NCI-H2196 (cell line): ENCODE measurements around the gene PGAP6.
A peak's percentile ranks its signal among the peaks of the same experiment; 100 is the strongest.
"Not testable (repeated sequence)": the region's sequence is repeated elsewhere in the genome, so short reads cannot be mapped to it uniquely, and the experiment has no call there.

ENCODE experiments used
- DNase-seq: peaks from one replicate; lab custom pipeline; 2025; ENCODE audit not compliant: unreplicated experiment; lab: John Stamatoyannopoulos, UW

Gene PGAP6

DNA sequence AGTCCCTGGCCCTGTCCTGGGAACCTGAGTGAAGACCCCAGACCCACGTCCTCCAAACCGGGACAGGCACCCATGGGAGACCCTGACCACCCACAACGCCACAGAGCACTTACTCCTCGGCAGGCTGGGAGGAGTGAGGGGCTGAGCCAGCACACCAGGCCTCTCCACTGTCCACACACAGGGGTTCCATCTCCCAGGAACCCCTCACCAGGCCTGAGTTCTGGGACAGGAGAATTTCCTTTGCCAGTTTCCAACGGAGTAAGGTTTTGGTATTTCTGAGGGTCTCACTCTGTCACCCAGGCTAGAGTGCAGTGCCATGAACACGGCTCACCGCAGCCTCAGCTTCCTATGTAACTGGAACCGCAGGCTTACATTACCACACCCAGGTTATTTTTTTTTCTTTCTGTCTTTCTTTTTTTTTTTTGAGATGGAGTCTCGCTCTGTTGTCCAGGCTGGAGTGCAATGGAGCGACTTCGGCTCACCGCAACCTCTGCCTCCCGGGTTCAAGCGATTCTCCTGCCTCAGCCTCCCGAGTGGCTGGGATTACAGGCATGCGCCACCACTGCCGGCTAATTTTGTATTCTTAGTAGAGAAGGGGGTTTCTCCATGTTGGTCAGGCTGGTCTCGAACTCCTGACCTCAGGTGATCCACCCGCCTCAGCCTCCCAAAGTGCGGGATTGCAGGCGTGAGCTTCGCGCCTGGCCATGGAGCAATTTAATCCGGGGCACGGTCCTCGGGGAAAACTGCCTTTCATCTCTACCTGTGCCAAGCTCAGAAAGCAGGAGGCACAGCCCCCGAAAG is 1.6 kb downstream of the PGAP6 start:
- no peak for DNase-seq

DNA sequence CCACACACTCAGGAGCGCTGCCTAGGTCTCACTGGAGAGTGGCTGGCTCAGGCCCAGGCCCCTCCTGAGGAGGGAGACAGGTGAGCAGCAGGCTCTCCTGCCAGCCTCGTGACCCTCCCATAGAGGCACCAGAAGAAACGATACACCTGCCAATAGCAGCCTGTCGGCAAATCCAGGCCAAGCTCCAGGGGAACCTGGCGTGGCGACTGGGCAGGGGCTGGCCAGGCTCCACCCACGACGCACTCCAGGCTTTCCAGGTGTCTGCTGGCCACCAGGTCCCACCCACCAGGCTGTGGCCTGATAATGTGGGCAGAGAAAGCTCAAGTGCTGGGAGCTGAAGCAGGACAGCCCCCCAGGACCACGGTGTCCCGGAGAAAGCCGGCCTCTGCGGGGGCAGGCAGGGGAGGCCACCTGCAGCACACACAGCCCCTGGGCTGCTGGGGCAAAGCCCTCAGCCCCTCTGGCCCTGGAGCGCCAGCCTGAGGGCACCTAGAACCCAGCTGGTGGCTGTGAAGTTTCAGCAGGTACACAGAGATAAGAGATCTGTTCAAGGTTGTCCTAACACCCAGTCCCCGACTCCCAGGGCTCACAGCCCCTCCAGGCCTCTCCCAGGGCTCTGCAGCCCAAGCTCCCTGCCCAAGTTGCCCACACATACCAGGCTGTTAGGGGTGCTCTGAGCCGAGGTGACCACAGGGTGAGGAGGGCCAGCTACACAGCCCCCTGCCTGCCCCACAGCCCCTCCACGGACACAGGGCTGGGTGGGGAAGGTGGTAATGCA is 2.4 kb downstream of the PGAP6 start:
- peak; percentile 93 for DNase-seq

DNA sequence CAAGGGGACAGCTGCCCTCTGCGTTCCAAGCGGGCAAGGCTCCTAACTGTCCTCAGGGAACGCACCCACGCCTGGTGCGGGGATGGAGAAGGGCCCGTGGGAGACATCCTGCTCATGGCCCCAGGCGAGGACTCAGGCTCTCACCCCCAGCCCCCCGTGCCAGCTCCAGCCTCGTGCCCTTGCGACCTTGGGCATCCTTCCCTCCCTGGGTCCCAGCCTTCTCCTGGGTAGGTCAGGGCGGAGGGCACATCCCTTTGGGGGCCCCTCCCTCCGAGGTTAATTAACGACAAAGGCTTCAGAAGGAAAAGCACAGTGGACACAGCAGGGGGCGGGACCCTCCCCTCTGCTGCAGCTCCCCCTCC is 3.0 kb downstream of the PGAP6 start:
- DNase-seq, result no peak

DNA sequence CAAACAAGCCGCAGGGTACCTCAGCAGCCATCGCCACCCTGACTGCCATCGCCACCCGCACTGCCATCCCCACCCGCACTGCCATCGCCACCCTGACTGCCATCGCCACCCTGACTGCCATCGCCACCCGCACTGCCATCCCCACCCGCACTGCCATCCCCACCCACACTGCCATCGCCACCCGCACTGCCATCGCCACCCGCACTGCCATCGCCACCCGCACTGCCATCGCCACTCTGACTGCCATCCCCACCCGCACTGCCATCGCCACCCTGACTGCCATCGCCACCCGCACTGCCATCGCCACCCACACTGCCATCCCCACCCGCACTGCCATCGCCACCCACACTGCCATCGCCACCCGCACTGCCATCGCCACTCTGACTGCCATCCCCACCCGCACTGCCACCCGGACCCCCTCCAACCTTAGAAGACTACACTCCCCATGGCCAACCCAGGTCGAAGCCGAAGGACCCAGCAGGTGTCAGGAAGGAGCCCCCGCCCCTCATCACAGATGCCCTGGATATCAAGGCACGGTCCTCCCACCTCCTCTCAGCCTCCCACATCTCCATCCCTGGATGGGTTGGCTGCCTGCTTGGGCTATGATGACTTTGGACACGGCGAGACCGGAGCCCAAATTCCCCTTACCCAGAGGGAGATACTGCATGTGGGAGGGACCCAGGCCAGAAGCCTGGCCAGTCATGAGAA is 3.5 kb downstream of the PGAP6 start:
- DNase-seq, result not testable (repeated sequence)

DNA sequence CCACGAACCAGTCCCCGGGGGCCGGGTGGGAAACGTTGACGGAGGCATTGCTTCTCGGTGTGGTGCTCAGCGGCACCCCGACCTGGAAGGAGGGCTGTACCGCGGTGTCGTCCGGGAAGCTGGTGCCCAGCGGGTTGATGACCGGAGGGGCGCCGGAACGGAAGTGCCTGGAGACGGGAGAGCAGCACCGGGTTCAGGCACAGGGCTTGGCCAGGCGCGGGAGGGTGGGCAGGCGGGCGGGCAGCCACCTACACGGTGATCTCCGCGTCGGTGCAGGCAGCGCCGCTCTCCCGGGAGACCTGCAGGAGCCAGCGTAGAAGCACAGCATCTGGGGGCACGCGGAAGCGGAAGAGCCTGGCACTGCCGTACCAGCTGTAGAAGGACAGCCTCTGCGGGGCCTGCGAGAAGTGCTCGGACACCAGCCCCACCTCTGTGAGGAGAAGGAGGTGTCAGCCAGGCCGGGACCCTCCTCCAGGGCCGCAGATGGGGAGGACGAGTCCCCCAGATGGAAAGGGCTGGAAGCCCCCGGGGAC is 4.3 kb downstream of the PGAP6 start:
- DNase-seq, result no peak

DNA sequence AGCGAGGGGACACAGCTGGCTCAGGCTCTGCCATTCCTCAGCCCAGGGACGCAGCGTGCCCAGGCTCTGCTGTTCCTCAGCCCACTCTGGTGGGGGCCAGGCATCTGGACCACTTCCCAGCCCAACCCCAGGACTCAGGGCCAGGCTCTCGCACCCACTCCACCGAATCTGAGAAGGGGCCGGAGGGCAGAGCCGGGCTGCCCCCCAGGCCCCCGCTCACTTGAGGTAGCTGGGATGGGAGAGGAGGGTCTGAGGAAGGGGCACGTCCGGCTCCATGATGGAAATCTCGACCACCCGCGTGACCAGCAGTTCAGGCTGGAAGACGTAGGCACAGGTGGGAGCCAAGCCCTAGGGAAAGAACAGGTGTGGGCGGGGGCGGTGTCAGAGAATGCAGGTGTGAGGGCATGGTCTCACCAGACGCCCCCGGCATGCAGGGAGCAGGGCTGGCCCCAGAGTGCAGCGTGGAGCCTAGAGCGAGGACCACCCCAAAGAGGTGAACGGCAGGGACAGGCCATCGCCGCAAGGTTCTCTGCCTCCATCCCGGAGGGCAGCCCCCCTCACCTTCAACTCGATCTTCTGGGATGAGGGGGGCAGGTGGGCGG is 4.9 kb downstream of the PGAP6 start:
- DNase-seq, result no peak

DNA sequence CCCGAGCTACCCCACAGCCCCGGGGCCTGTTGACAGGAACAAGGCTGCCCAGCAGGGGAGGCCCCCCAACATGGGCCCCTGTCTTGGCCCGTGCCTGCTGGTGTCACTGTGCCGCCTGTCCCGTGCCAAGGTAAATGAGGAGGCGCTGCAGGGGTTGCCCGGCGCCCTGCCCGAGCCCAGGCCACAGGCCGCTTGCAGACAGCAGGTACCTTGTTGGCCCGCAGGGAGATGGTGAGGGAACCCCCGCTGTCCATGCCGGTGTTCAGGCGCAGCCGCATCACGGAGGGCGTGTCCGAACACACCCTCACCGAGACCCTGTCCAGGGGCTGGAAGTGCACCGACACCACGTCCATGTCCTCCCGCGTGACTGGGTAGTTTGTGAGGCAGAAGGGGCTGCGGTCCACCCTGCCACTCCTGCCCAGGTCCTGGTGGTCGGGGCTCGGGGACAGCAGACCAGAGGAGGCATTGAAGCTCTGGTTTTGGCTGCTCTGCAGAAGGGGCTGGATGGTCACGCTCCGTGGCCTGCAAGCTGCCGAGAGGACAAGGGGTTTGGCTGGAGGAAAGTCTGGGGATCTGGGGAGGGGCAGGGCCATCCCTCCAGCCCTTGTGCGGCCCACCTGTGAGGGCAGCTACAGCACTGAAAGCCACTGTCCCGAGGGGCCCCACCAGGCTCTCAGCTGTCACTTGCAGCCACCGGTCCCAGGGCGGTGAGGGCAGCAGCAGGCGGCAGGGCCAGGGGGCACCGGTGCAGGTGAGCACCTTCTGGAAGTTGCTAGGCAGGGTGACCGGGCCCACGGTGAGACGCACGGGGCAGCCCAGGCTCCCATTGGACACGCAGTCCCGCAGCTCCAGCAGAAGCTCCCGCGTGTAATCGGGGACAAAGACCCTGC is 5.6 kb downstream of the PGAP6 start:
- DNase-seq, result no peak

DNA sequence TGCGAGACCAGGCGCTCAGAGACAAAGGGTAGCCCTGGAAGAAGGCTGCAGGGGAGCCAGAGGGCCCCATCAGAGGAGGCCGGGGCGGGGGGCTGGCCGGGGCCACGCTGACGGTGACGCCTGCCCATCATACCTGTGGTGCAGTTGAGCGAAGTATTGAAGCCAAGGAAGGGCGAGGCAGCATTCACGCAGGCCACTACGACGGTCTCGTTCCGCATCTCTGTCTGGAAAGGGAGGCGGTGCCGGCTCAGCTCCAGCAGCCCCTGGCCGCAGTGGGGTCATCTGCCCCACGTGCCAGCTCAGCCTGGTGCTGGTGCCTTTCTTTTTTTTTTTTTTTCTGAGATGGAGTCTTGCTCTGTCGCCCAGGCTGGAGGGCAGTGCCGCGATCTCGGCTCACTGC is 6.6 kb downstream of the PGAP6 start:
- no peak for DNase-seq

DNA sequence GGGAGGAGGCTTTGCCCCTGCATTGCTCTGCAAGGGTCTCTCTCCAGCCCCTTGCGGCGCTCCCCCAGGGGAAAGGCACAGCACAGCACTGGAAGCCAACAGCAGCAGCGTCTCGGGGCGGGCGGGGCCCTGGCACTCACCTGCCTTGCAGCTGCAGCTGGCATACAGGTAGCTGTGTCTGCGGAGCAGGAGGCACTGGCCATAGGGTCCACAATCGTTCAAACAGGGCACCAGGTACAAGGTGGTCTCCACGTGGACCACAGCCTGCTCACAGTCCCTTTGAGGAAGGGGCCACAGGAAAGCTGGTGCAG is 7.2 kb downstream of the PGAP6 start:
- DNase-seq, result no peak

DNA sequence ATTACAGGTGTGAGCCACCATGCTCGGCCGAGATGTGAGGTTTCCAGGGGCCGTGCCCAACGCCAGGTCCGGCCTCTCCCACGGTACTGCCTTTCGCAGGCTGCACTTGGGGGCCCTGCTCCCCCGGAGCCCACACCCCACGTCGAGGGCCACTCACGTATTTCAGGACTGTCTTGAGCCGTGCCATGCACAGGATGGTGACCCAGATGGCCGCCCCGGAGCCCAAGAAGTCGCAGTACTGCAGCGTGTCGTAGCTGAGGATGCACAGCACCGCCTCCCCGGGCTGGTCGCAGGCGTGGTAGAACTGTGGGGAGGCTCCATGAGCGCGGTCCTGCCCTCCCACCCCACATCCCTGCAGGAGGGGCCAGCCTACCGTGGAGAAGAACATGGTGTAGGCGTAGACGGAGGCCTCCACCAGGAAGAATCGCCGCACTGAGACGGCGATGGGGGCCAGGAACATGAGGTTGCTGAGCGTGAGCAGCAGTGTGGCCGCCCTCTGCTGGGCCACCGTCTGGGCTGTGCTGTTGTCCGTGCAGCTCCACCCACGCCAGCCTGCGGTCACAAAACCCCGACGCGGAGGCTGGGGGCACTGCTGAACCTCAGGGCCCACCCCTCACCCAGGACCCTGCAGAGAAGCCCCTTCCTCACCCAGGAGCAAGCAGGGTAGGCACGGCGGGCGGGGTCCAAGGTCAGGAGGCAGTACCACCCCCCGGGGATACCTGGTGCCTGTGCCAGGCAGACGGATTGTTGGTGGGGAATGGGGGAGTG is 7.7 kb downstream of the PGAP6 start:
- no peak for DNase-seq

DNA sequence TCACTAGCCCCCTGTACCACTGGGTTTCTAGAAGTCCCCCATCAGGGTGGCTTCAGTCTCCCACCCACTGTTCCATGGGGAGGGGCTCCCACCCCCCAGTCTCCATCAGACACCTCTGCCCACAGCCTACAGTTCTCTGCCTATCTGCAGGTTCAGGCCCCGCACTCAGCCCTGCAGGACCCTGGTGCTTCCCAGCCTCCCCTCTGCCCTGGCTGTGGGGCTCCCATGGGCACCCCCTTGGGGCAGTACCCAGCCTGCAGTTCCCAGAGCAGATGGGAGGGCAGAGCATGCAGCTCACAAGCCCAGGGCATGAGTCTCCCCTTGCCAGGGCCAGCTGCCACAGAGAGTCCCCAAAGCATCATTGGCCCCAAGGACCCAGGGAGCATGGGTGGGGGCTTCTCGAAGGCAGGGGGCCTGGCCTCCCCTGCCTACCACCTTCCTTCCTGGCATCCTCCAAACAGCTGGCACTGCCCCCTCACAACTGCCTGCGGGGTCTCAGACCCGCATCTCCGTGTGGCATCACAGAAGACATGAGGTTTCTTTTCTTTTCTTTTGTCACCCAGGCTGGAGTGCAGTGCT is 8.7 kb downstream of the PGAP6 start:
- DNase-seq, result no peak

DNA sequence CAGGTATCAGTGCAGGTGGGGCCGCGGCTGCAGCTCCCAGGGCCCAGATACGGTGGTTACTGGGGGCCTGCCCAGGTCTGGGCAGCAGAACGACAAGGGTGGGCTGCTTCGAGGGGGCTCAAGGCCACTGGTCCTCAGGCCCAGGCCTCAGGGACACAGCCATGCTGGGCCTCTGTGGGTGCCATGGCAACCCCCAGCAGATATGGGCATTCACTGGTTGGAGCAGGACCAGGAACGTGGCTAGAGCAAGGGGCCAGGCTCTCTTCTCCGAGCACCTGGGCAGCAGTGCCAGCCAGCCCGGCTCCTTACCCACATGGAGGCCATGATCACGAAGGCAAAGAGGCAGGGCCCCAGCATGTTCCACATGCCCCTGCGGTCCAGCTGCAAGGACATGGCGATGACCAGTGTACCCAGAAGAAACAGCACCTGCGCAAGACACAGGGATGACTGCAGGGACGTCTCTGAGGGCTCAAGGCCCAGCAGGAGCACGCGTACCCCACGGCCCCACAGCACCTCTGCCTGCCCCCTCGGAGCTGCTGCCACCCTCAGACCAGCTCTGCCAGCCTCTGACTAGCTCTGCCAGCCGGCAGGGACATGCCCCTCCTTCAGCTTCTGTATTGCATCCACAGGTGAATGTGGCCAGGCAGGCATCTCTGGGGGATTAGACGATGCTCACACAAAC is 9.3 kb downstream of the PGAP6 start:
- DNase-seq, result peak; percentile 54

DNA sequence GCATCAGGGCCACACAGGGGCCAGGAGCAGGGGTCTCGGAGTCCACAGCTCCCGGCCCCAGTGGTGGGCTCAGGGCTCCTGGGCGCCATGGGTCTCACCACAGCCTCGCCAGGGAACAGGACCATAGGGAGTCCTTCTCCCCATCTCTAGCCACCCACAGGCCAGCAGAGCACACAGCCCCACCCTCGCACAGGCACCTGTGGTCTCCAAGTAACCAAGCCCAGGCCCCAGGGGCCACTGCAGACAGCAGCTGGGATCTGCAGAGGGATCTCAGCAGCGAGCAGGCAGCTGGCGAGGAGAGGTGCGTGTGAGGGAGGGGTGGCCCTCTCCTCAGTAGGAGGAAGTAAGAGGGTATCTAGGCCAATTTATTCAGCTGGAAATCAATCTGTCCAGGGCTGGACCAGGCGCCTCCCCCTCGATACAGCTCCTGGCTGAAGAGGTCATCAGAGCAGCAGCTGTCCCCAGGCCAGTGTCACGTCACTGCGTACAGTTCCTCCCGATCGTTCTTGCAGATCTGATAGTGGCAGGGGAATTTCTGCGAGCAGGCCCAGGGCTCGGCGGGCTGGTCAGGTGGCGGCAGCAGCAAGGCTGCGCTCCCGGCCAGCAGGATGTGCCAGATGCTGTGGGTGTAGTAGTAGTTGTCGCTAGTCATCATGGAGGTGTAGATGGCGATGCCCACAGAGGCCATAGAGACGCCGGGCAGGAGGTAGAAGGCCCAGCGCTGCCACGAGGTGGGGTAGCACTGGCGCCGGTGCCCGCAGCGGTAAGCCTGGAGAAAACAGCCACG is 10.1 kb downstream of the PGAP6 start:
- DNase-seq, result peak; percentile 89

DNA sequence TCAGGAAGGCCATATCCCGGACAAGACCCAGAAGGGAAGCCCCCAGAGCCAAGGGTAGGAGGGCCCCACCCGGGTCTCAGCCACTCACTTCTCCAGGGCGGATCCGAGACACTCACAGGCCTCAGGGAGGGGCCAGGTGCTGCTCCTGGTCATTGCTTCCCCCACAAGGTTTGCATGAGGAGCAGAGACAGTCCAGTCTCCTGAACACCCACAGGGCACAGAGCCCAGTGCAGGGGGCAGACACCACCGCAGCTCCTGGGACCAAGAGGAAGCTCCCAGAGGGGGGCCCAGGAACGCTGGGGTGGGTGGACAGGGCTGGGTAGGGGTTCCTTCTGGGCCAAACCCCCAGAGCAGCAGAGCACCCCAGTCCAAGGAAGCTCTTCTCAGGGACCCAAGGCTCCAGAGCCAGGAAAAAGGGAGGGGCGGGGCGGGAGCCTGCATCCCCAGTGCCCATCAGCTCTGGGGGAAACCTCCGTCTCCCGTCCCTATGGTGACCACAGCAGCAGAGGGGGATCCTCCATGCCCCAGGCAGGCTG is 10.7 kb downstream of the PGAP6 start:
- no peak for DNase-seq

DNA sequence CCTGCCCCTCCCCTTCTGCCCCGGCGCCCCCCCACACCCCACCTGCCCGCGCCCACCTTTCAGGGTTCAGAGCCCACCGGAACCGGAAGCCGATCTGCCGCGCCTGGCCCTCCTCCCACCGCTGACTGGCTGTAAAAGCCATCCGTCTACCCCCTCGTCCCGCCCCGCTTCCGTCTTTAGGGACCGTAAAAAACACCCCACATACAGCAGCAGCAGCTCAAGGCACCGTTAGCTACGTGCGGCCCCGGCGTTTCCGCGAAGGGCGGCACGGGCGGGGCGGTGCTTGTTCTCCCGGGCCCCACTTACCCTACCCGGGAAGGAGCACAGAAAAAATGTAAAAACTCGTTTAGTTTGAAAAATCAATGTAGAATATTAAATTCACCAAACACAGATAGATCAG is 11.3 kb downstream of the PGAP6 start, which contains the start of gene MRPL28:
Gene MRPL28 (minus strand): TSS at position 96 of the 400 bp plus-strand sequence. CDS start 320 bp downstream, outside the sequence.
- peak; percentile 95 for DNase-seq

DNA sequence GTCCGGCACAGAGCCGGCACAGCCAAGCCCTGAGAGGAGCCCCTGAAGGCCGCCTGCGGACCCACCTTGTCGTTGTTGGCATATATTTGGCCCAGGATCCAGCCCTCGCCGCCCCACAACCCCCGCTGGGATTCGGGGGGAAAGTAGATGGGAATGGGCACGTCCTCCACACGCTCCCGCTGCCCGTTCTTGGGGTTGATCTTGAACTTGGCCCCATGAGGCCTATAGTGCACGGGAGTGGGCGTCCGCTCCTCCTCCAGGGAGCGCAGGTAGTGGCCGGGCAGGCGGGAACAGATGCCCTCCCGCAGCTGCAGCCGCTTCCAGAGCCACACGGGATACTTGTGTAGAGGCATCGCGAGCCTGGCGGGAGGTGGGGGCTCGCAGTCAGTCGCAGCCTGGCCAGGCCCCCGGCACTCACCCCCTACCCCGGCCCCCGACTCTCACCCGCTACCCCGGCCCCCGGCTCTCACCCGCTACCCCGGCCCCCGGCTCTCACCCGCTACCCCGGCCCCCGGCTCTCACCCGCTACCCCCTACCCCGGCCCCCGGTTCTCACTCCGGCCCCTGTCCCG is 11.8 kb downstream of the PGAP6 start:
- DNase-seq, result no peak

DNA sequence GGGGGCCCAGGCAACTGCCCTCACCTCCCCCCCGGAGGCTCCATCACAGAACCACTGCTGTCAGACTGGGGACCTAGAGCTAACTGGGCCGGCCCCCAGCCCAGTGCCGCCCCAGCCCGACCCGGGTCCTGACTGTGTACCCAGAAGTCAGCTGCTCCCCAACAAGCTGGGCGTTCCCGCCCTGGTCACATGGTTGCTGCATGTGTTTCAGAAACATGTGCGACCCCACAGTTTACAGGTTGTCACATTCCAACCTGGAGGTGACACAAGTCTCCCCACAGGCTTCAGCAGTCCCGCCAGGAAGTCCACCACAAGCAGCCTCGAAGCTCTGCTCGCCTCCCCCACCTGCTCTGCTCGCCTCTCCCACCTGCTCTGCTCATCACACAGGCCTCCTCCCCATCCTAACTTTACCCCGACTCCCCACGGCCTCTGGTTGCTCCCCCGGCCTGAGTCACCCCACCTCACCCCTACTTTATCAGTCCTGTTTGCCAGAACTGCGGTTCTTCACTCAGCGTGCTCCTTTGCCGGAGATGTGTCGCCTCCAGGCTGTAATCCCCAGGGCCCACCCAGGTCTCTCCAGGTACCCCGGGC is 12.4 kb downstream of the PGAP6 start:
- DNase-seq, result no peak
